GM18517 (cell line): ENCODE data around the gene SLC51B.
"Not testable (repeated sequence)": the region's sequence is repeated elsewhere in the genome, so short reads cannot be mapped to it uniquely, and the experiment has no call there.

Source experiments
- ATAC-seq: cut with Tn5 transposase; IDR thresholded peaks from one replicate; pipeline ENCODE4 v1.9.1; 2021; ENCODE audit warnings: mild to moderate bottlenecking, moderate library complexity; ENCODE audit not compliant: unreplicated experiment

SLC51B gene

DNA sequence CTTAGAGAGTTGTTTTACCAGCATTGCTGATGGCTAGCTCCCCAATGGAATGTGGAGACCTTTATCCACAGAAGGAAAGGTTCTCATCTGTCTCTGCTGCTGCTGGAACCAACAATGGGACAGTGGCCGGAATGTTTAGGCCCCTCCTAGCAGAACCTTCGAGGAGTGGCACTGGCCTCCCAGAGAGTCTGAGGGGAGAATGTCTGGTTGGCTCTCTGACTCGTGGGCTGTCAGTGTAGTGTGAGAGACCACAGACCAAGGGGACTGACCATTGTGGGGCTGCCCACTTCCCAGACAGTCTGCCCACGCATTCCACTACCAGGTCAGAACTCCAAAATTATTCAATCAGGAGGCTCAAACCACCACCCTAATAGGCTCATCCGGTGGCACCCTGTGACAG is 17.5 kb downstream of the SLC51B start:
- ATAC-seq = no peak

DNA sequence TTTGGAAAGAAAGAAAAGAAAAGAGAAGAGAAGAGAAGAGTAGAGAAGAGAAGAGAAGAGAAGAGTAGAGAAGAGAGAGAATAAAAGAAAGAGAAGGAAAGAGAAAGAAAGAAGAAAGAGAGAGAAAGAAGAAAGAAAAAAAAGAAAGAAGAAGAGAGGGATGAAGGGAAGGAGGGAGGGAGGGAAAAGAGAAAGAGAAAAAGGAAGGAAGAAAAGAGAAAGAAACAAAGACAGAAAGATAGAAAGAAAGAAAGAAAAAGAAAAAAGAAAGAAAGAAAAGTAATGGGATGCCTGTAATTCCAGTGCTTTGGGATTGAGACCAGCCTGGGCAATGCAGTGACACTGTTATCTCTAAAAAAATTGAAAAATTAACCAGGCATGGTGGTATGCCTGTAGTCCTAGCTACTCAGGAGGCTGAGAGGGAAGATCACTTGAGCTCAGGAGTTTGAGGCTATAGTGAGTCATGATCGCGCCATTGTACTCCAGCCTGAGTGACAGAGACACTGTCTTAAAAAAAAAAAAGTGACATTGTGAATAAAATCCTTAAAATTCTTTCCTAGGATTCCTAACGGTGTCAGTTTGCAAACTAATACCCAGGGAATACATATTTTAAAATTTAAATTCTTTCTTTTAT is 20.9 kb downstream of the SLC51B start:
- ATAC-seq = no peak

DNA sequence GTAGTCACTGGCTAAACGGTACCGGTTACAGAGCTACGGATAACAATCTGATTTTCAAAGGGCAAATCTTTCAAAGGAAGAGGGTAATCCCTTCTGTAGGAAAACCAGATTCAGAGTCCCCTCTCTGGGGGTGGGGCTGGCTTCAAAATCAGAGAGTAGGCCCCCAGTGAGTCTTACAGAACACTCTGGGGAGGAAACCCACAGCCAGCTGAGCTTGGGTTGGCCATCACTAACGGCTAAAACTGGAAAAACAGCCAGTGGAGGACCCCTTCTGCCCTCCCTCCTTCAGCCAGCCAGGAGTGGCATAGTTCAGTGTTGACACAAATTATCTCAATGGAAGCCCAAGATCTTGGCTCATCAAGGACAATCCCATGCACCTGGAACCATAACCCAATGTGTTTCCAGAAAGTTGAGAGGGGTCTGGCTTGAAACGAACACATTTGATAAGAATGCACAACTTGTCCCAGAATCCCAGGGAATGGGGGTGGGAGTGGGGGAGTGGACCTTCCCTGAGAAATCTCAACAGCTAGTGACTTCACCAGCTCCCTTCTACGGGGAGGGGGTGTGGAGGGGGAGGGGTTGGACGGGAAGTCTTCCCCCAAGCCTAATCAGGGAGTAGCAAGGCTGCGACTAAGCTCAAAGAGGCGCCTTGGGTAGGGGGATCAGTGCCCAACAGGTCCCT is 21.6 kb downstream of the SLC51B start:
- ATAC-seq = no peak

DNA sequence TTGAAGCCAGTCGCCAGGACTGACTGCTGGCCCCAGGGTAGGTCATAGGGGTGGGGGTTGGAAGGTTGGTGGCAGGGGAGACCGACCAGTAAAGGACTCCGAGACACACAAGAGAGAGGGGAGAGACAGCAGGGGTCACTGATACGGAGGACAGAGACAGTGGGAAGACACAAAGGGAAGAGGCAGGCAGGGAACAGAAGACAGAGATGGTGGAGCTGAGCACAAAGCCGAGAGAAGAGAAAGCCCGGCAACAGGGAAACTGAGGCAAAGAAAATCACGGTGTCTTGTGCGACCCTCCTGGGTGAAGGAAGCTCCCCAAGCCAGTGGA is 22.1 kb downstream of the SLC51B start:
- no peak for ATAC-seq

DNA sequence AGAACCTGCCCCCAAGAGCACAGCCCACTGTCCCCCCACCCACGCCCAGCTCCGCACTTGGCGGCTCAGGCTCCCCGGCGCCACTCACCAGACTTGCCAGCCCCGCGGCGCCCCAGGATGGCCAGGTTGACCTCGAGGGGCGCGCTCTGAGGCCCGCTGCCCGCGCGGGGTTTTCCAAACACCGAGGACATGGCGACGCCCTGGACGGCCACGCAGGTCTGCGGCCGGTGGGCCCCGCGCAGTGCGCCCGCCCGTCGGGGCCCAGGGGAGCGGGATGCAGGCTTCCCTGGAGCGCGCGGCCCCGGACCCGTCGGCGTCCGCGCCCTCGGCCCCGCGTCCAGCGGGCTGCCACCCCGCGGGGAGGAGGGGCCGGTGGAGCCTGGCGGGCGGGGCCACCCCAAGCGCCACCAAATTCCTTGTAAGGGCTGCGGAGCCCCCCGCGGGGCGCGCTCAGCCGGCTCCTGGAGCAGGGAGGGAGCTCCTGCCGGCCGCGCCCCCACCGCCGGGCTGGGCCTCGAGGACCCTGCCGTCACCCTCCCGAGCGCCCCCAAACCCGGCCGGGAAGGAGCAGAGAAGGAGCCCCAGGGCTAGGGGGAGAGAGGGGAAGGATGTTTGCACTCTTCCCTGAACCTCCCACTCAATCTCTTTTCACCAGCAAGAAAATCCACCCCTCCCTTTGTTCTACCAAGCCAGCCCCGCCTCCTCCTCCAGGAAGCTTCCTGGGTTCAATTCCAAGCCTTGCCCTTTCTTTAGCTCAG is 22.6 kb downstream of the SLC51B start, which contains the start of gene RASL12:
RASL12 (minus strand) TSS at position 347 of the 758 bp plus-strand sequence; CDS start at position 191, 156 bp downstream.
- ATAC-seq = no peak

DNA sequence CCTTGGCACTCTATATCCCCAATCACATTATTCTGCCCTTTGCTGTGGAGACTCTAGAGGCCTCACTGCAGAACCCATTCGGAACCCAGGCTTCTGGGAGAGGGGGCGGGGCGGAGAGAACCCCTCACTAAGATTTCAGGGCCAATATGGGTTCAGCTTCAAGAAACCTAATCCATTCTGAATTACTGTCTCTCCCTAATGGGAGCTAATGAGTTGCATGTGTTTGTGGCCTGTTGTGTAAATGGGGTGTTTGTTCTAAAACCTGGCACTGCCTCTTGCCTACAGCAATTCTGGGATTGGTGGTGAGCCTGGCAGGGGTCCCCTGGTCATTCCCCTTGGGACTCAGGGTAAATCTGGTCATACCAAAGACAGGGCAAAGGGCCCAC is 23.2 kb downstream of the SLC51B start:
- ATAC-seq = no peak

DNA sequence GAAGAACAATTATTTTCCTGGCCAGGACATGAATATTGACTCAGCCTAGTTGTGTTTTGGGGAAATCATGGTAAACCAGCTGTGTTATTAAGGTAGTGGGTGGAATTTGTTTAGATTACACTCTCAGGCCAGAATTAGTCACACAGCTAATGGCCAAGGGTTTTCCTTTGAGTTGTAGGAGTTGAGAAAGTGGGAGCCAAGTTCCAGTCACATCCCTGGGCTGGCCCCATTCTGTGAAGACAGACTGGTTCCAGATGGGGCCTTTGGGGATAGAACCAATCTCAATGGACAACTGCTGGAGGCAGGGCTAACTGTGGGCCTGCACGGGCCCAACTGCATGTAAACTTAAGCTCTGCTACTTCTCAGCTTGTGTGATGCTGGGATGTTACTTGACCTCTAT is 24.0 kb downstream of the SLC51B start:
- ATAC-seq = no peak

DNA sequence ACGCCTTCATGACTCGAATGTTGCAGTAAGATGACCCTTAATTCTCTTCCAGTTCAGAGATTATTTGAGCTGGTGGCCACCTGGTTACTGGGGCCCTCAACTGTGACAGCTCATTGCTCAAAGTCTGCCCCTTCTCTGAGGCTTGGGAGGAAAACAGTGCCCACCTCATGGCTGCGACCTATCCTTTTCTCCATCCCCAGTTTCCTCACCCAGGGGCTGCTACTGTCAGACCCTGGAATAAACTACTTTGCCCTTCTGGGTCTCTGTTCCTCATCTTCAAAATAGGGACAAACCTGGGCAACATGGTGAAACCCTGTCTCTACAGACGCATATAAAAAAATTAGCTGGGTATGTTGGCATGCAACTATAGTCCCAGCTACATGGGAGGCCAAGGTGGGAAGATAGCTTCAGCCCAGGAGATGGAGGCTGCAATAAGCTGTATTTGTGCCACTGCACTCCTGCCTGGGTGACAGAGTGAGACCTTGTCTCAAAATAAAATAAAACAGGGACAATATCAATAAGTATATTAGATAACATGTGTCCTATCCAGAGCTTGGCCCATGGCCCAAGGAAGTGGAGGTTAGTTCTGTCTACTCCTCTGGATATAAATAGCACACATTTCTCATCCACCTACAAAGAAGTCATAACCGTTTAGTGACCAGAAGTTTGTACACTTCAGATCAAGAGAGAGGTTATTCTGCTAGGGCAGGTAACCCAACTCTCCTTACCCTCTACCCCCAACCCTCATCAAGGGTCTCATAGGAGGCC is 24.8 kb downstream of the SLC51B start:
- ATAC-seq = no peak

DNA sequence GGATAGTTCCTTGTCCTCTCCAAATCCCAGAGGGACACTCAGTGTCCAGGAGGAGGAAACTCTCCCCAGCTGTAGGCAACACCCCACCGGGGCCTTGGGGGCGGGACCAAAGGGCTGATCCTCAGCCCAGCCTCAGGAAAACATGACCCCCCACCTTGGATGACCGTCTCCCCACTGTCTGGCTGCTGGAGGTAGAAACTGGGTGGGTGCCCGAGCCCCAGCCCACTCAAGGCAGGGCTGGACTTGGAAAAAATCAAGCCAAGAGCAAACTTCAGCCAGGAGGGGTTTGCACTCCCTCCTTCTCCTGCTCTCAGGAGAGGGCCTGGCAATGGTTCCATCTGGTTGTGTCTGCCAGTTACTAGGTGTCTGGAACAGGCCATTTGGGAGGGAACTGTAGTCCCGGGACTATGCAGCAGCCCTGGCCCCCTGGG is 26.2 kb downstream of the SLC51B start:
- ATAC-seq = no peak

DNA sequence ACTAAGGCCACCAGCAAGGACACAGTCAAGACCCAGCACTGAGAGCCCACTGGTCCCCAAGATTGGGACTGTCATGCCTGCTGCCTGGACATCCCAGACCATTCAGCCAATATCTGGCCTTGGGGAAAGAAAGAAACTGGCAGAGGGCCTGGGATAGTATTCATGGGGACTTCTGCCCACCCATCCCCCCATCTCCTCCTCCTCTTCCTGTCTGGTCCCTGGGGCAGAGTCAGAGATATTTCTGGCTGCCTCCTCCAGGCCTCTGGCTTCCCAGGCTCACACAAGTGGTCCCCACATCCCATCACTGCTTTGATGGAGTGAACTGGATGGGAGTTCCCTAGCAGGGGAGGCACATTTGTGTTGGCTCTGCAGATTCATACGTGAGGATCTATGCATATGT is 26.8 kb downstream of the SLC51B start:
- ATAC-seq = no peak

DNA sequence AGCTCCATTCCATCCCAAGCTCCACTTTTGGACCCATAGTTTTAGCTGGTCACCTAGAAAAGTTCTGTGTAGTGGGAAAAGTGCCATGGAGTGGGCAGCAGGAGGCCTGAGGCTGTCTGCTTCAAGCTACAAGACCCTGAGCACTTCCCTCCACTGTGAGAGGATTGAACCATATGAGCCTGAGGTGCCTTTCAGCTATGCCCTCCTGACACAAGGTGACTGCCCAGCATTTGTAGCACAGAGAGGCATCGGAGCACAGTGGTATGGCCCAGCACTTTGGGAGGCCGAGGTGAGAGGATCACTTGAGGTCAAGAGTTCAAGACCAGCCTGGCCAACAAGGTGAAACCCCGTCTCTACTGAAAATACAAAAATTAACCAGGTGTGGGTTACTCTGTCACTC is 27.4 kb downstream of the SLC51B start:
- no peak for ATAC-seq

DNA sequence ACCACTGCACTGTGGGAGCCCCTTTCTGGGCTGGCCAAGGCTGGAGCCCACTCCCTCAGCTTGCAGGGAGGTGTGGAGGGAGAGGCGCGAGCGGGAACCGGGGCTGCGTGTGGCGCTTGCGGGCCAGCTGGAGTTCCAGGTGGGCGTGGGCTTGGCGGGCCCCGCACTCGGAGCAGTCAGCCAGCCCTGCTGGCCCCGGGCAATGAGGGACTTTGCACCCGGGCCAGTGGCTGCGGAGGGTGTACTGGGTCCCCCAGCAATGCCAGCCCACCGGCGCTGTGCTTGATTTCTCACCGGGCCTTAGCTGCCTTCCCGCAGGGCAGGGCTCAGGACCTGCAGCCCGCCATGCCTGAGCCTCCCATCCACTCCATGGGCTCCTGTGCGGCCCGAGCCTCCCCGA is 29.8 kb downstream of the SLC51B start:
- not testable (repeated sequence) for ATAC-seq

DNA sequence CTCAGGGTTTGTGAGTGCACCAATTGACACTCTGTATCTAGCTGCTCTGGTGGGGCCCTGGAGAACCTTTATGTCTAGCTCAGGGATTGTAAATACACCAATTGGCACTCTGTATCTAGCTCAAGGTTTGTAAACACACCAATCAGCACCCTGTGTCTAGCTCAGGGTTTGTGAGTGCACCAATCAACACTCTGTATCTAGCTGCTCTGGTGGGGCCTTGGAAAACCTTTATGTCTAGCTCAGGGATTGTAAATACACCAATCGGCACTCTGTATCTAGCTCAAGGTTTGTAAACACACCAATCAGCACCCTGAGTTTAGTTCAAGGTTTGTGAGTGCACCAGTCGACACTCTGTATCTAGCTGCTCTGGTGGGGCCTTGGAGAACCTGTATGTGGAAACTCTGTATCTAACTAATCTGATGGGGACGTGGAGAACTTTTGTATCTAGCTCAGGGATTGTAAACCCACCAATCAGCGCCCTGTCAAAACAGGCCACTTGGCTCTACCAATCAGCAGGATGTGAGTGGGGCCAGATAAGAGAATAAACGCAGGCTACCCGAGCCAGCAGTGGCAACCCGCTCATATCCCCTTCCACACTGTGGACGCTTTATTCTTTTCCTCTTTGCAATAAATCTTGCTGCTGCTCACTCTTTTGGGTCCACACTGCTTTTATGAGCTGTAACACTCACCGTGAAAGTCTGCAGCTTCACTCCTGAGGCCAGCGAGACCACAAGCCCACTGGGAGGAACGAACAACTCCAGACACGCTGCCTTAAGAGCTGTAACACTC is 30.6 kb downstream of the SLC51B start:
- ATAC-seq = not testable (repeated sequence)

DNA sequence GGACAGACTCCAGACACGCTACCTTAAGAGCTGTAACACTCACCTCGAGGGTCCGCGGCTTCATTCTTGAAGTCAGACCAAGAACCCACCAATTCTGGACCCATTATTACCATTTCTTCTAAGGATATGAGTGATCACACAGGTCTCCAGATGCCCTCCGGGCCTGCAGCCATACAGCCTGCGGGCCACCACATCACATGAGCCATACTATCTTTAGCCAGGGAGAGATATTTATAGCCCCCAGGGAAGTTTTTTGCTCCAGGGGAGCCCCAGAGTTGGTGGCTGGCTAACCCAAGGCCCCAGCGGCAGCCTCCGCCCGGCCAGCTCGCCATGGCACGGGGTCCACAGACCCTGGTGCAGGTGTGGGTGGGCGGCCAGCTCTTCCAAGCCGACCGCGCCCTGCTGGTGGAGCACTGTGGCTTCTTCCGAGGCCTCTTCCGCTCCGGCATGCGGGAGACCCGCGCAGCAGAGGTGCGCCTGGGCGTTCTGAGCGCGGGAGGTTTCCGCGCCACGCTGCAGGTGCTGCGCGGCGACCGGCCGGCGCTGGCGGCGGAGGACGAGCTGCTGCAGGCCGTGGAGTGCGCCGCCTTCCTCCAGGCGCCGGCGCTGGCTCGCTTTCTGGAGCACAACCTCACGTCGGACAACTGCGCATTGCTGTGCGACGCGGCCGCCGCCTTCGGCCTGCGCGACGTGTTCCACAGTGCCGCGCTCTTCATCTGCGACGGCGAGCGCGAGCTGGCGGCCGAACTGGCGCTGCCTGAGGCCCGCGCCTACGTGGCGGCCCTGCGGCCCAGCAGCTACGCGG is 31.5 kb downstream of the SLC51B start, which contains the start of gene KBTBD13:
KBTBD13 (plus strand) TSS at position 261 of the 805 bp plus-strand sequence; CDS start at position 331, 70 bp downstream.
- no peak for ATAC-seq

DNA sequence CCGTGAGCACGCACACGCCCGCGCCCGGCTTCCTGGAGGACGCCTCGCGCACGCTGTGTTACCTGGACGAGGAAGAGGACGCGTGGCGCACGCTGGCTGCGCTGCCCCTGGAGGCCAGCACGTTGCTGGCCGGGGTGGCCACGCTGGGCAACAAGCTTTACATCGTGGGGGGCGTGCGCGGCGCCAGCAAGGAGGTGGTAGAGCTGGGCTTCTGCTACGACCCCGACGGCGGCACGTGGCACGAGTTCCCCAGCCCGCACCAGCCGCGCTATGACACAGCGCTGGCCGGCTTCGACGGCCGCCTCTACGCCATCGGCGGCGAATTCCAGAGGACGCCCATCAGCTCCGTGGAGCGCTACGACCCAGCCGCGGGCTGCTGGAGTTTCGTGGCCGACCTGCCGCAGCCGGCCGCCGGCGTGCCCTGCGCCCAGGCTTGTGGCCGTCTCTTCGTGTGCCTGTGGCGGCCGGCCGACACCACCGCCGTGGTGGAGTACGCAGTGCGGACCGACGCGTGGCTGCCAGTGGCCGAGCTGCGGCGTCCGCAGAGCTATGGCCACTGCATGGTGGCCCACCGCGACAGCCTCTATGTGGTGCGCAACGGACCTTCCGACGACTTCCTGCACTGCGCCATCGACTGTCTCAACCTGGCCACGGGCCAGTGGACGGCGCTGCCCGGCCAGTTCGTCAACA is 32.2 kb downstream of the SLC51B start:
- ATAC-seq = no peak

DNA sequence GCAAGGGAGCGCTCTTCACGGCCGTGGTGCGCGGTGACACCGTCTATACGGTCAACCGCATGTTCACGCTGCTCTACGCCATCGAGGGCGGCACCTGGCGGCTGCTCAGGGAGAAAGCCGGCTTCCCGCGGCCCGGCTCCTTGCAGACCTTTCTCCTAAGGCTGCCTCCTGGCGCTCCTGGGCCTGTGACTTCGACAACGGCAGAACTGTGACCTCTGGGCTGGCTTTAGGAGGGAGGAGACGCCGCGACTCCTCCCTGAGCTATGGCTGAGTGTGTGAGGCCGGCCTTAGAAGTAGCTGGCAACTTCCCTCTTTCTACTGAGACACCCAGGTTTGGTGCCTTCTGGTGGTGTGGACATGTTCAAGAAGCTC is 32.8 kb downstream of the SLC51B start:
- ATAC-seq = no peak

DNA sequence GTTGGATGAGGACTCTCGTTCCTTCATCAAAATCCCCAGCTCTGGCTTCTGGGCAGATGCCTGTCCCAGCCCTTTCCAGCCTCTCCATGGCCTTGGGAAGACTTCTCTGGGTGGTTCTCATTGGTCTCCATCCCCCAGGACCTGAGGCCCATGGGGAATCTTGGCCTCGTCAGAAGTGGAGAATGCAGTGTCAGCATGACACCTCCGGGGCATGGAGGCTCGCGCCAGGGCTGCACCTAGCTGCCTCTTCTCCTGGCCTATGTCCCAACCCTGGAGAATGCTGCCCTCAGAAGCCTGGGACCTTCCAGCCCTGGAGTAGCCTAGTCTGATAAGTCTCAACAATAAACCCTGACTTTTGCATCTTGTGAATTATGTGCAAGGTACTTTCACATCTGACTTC is 34.4 kb downstream of the SLC51B start:
- ATAC-seq = no peak

DNA sequence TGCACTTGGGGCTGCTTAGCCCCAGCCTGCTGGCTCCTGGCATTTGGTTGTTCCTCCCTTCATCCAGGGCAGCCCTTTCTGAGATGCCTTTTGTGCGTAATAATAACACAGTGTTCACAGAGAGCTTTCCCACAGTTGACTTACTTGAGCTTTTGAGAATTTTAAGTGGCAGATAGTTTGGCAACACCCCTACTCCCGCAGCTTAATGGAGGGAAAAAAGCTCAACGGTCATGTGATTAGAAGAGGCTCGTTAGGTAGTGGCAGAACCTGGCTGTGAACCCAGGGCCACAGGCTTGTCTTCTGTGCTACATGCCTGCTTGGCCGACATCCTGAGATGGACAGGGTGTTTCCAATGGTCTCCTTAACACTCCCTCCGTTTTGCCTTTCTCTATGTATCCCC is 36.1 kb downstream of the SLC51B start:
- no peak for ATAC-seq

DNA sequence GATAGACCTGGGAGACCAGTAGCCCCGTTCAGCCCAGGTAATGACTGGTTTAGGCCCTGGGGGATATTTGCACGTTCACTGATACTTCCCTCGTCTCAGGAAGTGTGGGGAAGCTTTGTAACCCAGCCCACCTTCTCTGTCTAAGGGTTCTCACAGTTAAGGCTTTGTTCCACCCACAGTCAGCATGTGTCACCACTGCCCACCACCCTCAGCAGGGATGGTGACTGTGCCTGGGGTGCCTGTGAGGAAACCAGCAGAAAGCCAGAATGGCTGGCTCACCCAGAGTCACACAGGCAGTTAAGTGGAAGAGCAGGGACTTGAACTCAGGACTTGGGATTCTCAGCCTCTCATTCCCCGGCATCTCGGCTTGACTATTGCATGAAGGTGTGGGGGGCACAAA is 36.6 kb downstream of the SLC51B start:
- no peak for ATAC-seq
